HG02970 (cell line): ENCODE data around the gene CD8B2.
"Not testable (repeated sequence)": the region's sequence is repeated elsewhere in the genome, so short reads cannot be mapped to it uniquely, and the experiment has no call there.

Experiments used
- ATAC-seq: cut with Tn5 transposase; IDR thresholded peaks from one replicate; pipeline ENCODE4 v1.9.1; 2021; ENCODE audit warnings: mild to moderate bottlenecking, moderate library complexity, moderate number of reproducible peaks; ENCODE audit not compliant: unreplicated experiment, low FRiP score

The CD8B2 gene

DNA sequence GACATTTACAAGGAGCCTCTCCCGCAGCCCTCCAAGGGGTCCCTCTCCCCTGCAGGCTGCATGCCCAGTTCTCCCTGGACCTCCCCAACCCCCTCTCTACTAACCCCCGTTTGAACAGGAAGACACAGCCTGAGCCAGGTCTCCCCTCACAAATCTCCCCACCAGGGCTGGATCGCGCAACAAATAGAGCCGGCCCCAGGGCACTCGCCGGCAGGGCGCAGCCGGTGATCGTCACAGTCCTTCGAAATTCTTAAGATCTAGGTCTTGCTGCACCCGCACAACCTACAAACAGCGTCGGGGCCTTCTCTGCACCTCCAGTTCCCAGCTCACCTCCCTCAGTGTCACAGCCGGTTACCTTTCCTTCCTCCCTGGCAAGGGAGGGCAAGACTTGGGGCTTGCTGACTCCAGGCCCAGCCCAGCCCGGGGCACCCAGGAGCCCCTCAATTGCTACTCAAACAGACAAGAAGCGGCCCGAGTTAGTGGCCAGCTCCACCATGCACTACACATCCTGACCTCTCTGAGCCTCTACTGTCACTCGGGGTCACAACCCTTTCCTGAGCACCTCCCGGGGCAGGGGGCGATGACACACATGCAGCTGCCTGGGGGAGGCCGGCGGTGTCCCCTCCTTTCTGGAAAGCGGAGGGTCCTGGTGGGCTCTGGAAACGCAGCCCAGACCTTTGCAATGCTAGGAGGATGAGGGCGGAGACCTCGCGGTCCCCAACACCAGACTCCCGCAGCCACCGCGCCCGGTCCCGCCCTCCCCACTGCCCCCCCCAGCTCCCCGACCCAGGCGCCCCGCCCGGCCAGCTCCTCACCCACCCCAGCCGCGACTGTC is at the start of gene CD8B2:
Gene CD8B2, plus strand, starts transcription at position 814 of the 835 bp plus-strand sequence. CDS start 63 bp downstream, outside the sequence.
- ATAC-seq = not testable (repeated sequence)

DNA sequence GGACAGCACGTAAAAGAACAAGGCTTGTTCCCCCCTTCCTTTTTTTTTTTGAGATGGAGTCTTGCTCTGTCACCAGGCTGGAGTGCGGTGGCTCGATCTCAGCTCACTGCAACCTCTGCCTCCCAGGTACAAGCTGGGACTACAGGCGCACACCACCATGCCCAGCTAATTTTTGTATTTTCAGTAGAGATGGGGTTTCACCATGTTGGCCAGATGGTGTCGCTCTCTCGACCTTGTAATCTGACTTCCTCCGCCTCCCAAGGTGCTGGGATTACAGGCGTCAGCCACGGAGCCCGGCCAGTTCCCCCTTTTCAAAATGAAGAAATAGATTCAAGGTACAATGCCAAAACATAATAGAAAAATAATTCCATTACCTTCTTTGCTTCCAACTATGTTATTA is 25.3 kb upstream of the CD8B2 start:
- not testable (repeated sequence) for ATAC-seq

DNA sequence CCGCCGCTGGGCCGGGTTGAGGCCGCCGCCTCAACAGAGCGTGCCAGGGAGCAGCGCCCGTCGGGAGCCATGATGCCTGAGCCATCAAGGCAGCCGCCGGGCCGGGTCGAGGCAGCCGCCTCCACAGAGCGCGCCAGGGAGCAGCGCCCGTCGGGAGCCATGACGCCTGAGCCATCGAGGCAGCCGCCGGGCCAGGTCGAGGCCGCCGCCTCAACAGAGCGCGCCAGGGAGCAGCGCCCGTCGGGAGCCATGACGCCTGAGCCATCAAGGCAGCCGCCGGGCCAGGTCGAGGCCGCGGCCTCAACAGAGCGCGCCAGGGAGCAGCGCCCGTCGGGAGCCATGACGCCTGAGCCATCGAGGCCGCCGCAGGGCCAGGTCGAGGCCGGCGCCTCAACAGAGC is 19.6 kb upstream of the CD8B2 start:
- ATAC-seq = not testable (repeated sequence)

- ATAC-seq = not testable (repeated sequence)
These were observed 19.1 kb upstream of the CD8B2 start, which contains the start of gene RGPD3 for GRCh38 chr2:106468107-106468506. Gene RGPD3, minus strand, starts transcription at chr2:106468413. Its CDS starts 125 bp downstream, at chr2:106468288.

GRCh38 chr2:106470658-106471057 is 16.5 kb upstream of the CD8B2 start:
- not testable (repeated sequence) for ATAC-seq

DNA sequence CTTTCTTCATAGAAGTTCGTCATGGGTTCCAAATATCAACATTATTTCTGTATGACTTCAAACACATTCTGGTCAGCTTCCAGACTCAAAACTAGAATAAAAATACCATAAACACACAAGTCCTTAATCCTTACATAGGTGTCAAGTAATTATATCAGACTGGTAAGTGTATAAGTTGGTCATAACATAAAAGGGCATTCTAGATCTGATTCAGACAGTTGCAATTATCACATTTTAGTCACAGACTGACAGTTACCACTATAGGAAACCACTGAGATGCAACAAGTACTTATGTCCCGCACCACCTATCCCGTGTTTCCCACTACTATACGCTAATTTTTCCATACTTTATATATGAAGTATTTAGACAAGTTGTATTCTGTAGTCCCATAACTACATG is 9.5 kb upstream of the CD8B2 start:
- not testable (repeated sequence) for ATAC-seq

GRCh38 chr2:106479563-106479962 is 7.6 kb upstream of the CD8B2 start:
- ATAC-seq = not testable (repeated sequence)

GRCh38 chr2:106487386-106488191 is 425 bp downstream of the CD8B2 start:
- not testable (repeated sequence) for ATAC-seq

GRCh38 chr2:106489701-106490100 is 2.5 kb downstream of the CD8B2 start:
- not testable (repeated sequence) for ATAC-seq

GRCh38 chr2:106492399-106492798 is 5.2 kb downstream of the CD8B2 start:
- ATAC-seq = not testable (repeated sequence)

DNA sequence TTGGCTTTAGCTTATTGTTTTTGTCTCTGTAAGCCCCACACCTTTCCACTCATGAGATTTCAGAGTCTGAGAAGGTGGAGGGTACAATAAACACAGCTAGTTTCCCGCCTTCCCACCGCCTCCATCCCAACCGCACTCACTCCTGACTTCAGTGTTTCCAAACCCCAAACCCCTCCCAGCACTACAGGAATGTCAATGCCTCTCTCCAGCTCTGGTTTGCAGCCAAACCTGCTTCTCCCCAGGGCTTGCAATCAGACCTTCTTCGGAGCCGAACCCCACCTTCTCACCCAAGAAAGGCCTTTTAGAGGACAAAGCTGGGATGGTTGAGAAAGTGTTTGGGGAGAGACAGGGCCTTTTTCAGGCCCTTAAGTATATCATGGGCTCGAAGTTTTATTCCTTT is 5.7 kb downstream of the CD8B2 start:
- ATAC-seq = not testable (repeated sequence)

DNA sequence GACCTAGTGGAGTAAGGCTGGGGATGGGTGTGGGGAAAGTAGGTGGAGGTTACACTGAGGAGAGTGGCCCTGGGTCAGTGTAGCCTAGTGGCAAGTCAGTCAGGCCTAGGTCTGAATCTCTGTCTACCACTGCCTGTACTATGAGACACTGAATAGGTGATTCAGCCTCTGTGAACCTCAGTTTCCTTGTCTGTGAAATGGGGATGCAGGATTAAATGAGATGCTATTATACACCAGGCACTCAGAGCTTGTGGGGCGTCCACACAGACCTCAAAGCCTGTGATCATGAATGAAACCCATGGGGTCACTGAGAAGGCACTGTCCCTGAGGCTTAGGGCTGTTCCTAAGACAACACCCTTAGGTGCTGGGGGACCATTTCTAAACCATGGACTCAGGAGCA is 11.4 kb downstream of the CD8B2 start:
- not testable (repeated sequence) for ATAC-seq

- ATAC-seq = not testable (repeated sequence)
These were observed 13.2 kb downstream of the CD8B2 start for GRCh38 chr2:106500350-106500749.

- not testable (repeated sequence) for ATAC-seq
These were observed 15.2 kb downstream of the CD8B2 start for GRCh38 chr2:106502351-106502750.

DNA sequence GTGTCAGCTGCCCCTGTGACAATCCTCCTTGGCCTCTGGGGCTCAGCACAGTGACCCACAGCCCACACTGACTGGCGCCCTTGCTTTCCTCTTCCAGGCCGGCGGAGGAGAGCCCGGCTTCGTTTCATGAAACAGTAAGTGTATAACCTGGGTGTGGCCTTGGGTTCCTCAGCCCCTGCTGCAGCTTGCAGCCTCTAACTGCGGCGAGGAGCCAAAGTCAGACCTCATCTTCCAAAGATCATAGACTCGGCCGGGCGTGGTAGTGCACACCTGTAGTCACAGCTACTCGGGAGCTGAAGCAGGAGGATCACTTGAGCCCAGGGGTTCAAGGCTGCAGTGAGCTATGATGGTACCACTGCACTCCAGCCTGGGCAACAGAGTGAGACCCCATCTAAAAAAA is 17.0 kb downstream of the CD8B2 start:
- not testable (repeated sequence) for ATAC-seq

DNA sequence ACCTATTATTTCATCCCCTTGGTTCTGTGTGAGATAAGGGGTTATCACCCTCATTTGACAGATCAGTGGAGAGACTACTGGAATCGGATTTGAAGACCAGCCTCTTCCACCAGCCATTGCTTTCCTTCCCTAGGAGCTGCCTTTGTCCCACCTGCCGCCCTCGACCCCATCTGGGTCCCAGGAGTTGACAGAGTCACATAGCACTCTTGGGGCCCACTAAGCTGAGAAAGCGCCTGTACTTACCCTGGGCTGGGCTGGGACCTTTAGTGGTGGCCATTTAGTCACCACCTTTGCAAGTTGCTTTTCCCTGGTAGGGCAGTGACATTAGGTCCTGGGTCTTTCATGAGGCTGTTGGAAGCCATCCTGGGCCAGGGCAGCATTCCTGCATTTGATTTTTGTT is 17.6 kb downstream of the CD8B2 start:
- not testable (repeated sequence) for ATAC-seq

- ATAC-seq = not testable (repeated sequence)
These were observed 19.0 kb downstream of the CD8B2 start for GRCh38 chr2:106506002-106506687.

DNA sequence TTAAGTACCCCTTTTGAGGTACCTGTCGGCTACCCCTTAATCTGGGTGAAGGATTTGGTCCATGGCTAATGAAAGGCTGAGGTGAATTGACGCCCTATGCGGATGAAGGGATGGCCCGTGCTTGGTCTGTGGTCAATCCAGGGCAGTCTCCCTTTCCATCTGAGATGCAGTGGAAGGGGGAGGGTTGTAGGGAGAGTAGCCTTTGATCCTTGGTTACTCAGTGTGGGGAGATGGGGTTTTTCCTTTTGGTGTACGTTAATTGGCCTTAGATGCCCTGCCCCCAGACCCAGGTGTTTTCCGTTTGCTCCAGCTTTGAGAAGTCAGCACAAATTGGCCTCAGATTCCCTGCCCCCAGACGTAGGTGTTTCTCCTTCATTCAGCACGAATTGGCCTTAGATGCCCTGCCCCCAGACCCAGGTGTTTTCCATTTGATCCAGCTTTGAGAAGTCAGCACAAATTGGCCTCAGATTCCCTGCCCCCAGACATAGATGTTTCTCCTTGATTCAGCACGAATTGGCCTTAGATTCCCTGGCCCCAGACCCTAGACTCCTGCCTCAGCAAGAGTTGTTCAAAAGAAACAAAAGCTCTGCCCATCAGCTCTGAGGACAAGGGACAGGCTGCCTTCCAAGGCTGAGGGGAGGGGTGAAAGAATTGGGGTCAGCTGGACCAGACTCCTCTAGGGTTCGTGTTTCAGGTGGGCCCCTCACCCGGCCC is 21.7 kb downstream of the CD8B2 start:
- ATAC-seq = not testable (repeated sequence)

DNA sequence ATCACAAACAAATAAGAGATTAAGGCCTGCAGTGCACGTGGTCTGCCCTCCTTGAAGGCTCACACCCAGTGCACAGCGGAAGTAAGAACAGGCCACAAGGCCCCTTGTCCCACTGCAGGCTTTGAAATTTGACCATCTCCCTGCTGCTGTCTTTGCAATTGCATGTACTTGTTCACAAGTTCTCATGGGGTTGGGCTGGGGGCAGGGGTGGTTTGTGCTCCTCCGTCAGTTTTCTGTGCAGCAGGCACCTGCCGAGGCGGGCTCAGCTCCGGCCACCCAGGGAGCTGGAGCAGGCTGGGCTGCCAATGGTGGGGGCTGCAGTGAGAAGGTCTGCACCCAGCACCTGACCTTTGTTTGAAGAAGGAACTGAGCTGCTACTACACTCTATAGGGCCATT is 22.2 kb downstream of the CD8B2 start:
- ATAC-seq = not testable (repeated sequence)

GRCh38 chr2:106510791-106511190 is 23.6 kb downstream of the CD8B2 start:
- ATAC-seq = not testable (repeated sequence)
